Thyroid gland (tissue), 4 donors: Measurements from ENCODE around the gene CREB3L1. TPM values are rescaled to one million over a fixed set of nuclear protein-coding genes. Genes with fewer than 3 reads are reported as not detected.
A peak's percentile ranks its signal among the peaks of the same experiment; 100 is the strongest.

Experiments
- DNase-seq, 2 donors: peaks; one replicate each; pipeline ENCODE4 v3.0.0-alpha.2; 2019
- H3K27ac ChIP-seq, 3 donors: fragments of 200-600 bp; sonication (generic); 1 replicate in 2 of 3; 2 replicates in 1 of 3; pipeline ENCODE4 v1.5.1; 2016 to 2019; ENCODE audit warnings: mild to moderate bottlenecking in 1 of 3, moderate library complexity in 1 of 3
- H3K27me3 ChIP-seq: fragments of 200-600 bp; sonication (generic); one replicate; pipeline ENCODE4 v1.5.1; 2019
- H3K36me3 ChIP-seq, 2 donors: fragments of 200-600 bp; sonication (generic); one replicate each; pipeline ENCODE4 v1.5.1; 2016 to 2019
- H3K4me1 ChIP-seq, 2 donors: fragments of 200-600 bp; sonication (generic); one replicate each; pipeline ENCODE4 v1.5.1; 2017 to 2019
- H3K4me3 ChIP-seq, 3 donors: fragments of 200-600 bp; sonication (generic); replicated peaks in 1 of 3; 1 replicate in 2 of 3; 2 replicates in 1 of 3; pipeline ENCODE4 v1.5.1; 2016; ENCODE audit warnings: mild to moderate bottlenecking in 1 of 3
- H3K9me3 ChIP-seq: fragments of 200-600 bp; sonication (generic); one replicate; pipeline ENCODE4 v1.5.1; 2017
- CTCF ChIP-seq, 6 experiments: fragments of 200-600 bp in 3 of 6; fragments of 450-650 bp in 3 of 6; sonication (generic) in 3 of 6; IDR thresholded peaks; one replicate each; pipeline ENCODE4 v1.5.1; 2016 to 2019; ENCODE audit warnings: antibody characterized with exemption in 6 of 6, mild to moderate bottlenecking in 2 of 6, inconsistent platforms in 1 of 6, moderate library complexity in 1 of 6
- POLR2A ChIP-seq, 2 donors: fragments of 450-650 bp; IDR thresholded peaks; one replicate each; pipeline ENCODE4 v1.6.1; 2017; ENCODE audit warnings: antibody characterized with exemption in 2 of 2, mild to moderate bottlenecking in 2 of 2, moderate library complexity in 1 of 2
- WGBS, 2 donors: methylation state at CpG; one replicate each; pipeline ENCODE4 v1.1.5; 2017; 5-methylcytosine and 5-hydroxymethylcytosine counted together
- intact Hi-C: fragments of 100-400 bp; cut with DNase I; formaldehyde crosslinking; loops from one replicate; pipeline ENCODE4 v1.15.1; 2023
- total RNA-seq, 4 donors: library from RNA; depleted of rRNA; stranded (reverse); fragments of >200 nt; gene quantifications; one replicate each; pipeline ENCODE4 v1.2.3, GENCODE V29; 2016

Gene CREB3L1
- total RNA-seq, 4 donors from 2014 or later, result 0.88 to 3.1 (median 2.1) TPM

GRCh38 chr11:46273511-46274205, 3.8 kb upstream of the CREB3L1 start:
- 76 to 85% methylated on average over 7 of the region's 7 CpGs for WGBS, 2 donors
- no peak overlapping the region for H3K4me3 ChIP-seq
- no peak for DNase-seq
- H3K4me1 ChIP-seq, result peaks cover 29 to 62% of the 10 kb centered on the region in 2 donors
- intact Hi-C loops, result no loop called here
- H3K36me3 ChIP-seq, result no peaks in the 10 kb centered on the region
- no peaks in the 10 kb centered on the region for H3K27me3 ChIP-seq
- no peaks in the 10 kb centered on the region for H3K9me3 ChIP-seq
- TF ChIP-seq CTCF (IDR thresholded peaks at IDR 0.05) (no peak), POLR2A (IDR thresholded peaks at IDR 0.05) (no peak)
- H3K27ac ChIP-seq, result peak overlapping the region; percentile 62 to 75 (median 70)

GRCh38 chr11:46275964-46276641, 1.4 kb upstream of the CREB3L1 start:
- Histone ChIP-seq H3K4me1 (peaks cover 31 to 75% of the 10 kb centered on the region in 2 donors), H3K4me3 (no peak overlapping the region), H3K27ac (peak overlapping the region; percentile 50 to 77 (median 73)), H3K36me3 (no peaks in the 10 kb centered on the region), H3K9me3 (no peaks in the 10 kb centered on the region), H3K27me3 (no peaks in the 10 kb centered on the region)
- no peak for TF ChIP-seq CTCF (IDR thresholded peaks at IDR 0.05)
- peak in 1 of 2 donors; percentile 41 for TF ChIP-seq POLR2A (IDR thresholded peaks at IDR 0.05)
- WGBS, 2 donors, result 23 to 35% methylated on average over 5 to 6 of the region's 6 CpGs
- peak; percentile 74 to 80 for DNase-seq
- intact Hi-C loops, result no loop called here

- Histone ChIP-seq H3K9me3 (no peaks in the 10 kb centered on the region), H3K4me3 (peak overlapping the region in 1 of 3 donors; percentile 75), H3K36me3 (no peaks in the 10 kb centered on the region), H3K4me1 (peaks cover 30 to 70% of the 10 kb centered on the region in 2 donors), H3K27ac (no peak overlapping the region), H3K27me3 (no peaks in the 10 kb centered on the region)
- 13% methylated on average over 8 of the region's 8 CpGs for WGBS, 2 donors
- DNase-seq, result peak; percentile 73
- intact Hi-C loops, result no loop called here
- TF ChIP-seq POLR2A (IDR thresholded peaks at IDR 0.05) (no peak), CTCF (IDR thresholded peaks at IDR 0.05) (no peak)
Observed at GRCh38 chr11:46277313-46277621, 195 bp upstream of the CREB3L1 start.

- no peaks in the 10 kb centered on the region for H3K9me3 ChIP-seq
- H3K36me3 ChIP-seq, result no peaks in the 10 kb centered on the region
- peak in 3 of 6 experiments; percentile 25 to 45 (median 28) for TF ChIP-seq CTCF (IDR thresholded peaks at IDR 0.05)
- TF ChIP-seq POLR2A (IDR thresholded peaks at IDR 0.05), result no peak
- peak; percentile 39 to 43 for DNase-seq
- H3K4me3 ChIP-seq, result peak overlapping the region in 2 of 3 donors; percentile 51 to 75
- peak overlapping the region in 2 of 3 donors; percentile 37 to 56 for H3K27ac ChIP-seq
- WGBS, 2 donors, result 32 to 48% methylated on average over 4 to 15 of the region's 22 CpGs
- intact Hi-C loops, result no loop called here
- H3K4me1 ChIP-seq, result peaks cover 28 to 57% of the 10 kb centered on the region in 2 donors
- no peaks in the 10 kb centered on the region for H3K27me3 ChIP-seq
Observed at GRCh38 chr11:46278387-46279125, 1.1 kb downstream of the CREB3L1 start.
